OCI-LY1 (cell line): Measurements from ENCODE around the gene ATP11A.

Experiments used
- EZH2 ChIP-seq: fragments of 200-600 bp; sonication (generic), shearing (Covaris generic); IDR thresholded peaks from 2 replicates; pipeline ENCODE4 v1.8.0; 2017; ENCODE audit warnings: borderline replicate concordance, mixed run types, mild to moderate bottlenecking, antibody characterized with exemption, low read length, moderate library complexity, mixed read lengths
- TF ChIP-seq, protein P1 (sequence below): fragments of 200-600 bp; sonication (generic), shearing (Covaris generic); IDR thresholded peaks from 2 replicates; pipeline ENCODE4 v1.5.1; 2017; ENCODE audit warnings: mild to moderate bottlenecking, antibody characterized with exemption, low read length, moderate library complexity, mixed read lengths

- TF ChIP-seq, protein P1, sequence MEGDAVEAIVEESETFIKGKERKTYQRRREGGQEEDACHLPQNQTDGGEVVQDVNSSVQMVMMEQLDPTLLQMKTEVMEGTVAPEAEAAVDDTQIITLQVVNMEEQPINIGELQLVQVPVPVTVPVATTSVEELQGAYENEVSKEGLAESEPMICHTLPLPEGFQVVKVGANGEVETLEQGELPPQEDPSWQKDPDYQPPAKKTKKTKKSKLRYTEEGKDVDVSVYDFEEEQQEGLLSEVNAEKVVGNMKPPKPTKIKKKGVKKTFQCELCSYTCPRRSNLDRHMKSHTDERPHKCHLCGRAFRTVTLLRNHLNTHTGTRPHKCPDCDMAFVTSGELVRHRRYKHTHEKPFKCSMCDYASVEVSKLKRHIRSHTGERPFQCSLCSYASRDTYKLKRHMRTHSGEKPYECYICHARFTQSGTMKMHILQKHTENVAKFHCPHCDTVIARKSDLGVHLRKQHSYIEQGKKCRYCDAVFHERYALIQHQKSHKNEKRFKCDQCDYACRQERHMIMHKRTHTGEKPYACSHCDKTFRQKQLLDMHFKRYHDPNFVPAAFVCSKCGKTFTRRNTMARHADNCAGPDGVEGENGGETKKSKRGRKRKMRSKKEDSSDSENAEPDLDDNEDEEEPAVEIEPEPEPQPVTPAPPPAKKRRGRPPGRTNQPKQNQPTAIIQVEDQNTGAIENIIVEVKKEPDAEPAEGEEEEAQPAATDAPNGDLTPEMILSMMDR: no peak
- TF ChIP-seq EZH2: no peak
Measured at GRCh38 chr13:112771139-112771876, 81.5 kb downstream of the ATP11A start.
